ENCODE results near the gene SLC38A1.

The SLC38A1 gene

DNA sequence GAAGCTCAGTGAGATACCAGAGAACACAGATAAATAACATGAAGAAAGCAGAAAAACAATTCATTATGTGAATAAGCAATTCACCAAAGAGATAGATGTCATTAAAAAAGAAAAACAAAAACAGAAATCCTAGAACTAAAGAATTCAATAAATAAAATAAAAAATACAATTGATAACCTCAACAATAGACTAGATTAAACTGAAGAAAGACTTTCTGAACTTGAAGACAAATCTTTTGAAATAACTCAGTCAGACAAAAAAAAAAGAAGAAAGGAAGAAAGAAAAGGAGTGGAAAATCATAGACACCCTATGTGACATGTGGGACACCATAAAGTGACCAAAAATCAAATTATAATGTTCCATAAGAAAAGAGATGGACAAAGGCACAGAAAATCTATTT, 14.0 kb upstream of the SLC38A1 start:
- H3K9ac ChIP-seq (ENCODE audit: low read length) = no peak overlapping the region
- no peak overlapping the region for H3K4me3 ChIP-seq (ENCODE audit: low read length)
- H3K9me3 ChIP-seq (ENCODE audit: control insufficient read depth, low read length) = peaks cover 30% of the 10 kb centered on the region
- H3K4me1 ChIP-seq (ENCODE audit: control insufficient read depth, insufficient read depth, low read length) = no peaks in the 10 kb centered on the region
- no peaks in the 10 kb centered on the region for H3K36me3 ChIP-seq (ENCODE audit: control insufficient read depth, insufficient read depth, low read length, severe bottlenecking)
- DNase-seq (ENCODE audit: low read depth) = no peak
- H3K27me3 ChIP-seq (replicated peaks; ENCODE audit: control insufficient read depth, insufficient read depth, low read length) = no peaks in the 10 kb centered on the region

DNA sequence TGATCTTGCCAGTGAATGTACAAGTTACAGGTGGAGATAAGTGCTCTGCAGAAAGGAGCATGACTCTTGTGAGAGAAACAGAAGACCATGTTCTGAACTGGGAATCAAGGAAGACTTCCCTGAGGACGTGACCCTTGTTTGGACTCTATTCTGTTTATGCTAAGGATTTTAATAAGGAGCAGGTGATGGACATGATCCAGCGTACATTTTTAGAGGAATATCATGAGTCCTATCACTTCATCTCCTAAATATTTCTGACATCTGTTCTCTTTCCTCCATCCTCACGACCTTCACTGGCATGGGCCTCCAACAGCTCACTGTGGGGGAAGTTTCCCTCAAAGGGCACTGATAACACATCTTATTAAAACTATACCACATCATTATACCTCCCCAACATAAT, 7.9 kb upstream of the SLC38A1 start:
- no peak overlapping the region for H3K9ac ChIP-seq (ENCODE audit: low read length)
- no peak overlapping the region for H3K4me3 ChIP-seq (ENCODE audit: low read length)
- DNase-seq (ENCODE audit: low read depth) = no peak
- peaks cover 3% of the 10 kb centered on the region for H3K27me3 ChIP-seq (replicated peaks; ENCODE audit: control insufficient read depth, insufficient read depth, low read length)
- H3K9me3 ChIP-seq (ENCODE audit: control insufficient read depth, low read length) = no peaks in the 10 kb centered on the region
- H3K4me1 ChIP-seq (ENCODE audit: control insufficient read depth, insufficient read depth, low read length) = no peaks in the 10 kb centered on the region
- no peaks in the 10 kb centered on the region for H3K36me3 ChIP-seq (ENCODE audit: control insufficient read depth, insufficient read depth, low read length, severe bottlenecking)

DNA sequence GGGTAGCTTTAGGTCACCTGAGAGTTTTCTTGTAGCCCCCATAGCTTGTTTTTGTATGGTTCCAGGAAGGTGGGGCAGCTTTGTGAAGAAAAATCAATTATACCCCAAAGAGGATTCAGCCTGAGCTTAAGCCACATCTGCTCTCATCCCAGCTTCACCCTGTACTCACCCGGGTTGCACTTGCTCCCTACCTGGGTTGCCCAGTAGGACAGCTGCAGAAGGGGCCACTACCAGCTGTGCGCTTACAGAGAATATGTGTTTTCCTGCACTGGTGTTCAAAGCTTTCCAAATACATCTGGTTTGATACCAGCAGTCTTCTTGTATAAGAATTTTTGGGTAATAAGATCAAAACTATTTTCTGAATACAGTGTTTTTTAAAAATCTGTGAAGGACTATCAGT, 3.0 kb upstream of the SLC38A1 start:
- H3K9me3 ChIP-seq (ENCODE audit: control insufficient read depth, low read length) = no peaks in the 10 kb centered on the region
- peaks cover 4% of the 10 kb centered on the region for H3K4me1 ChIP-seq (ENCODE audit: control insufficient read depth, insufficient read depth, low read length)
- no peaks in the 10 kb centered on the region for H3K36me3 ChIP-seq (ENCODE audit: control insufficient read depth, insufficient read depth, low read length, severe bottlenecking)
- H3K4me3 ChIP-seq (ENCODE audit: low read length) = no peak overlapping the region
- no peak for DNase-seq (ENCODE audit: low read depth)
- peaks cover 4% of the 10 kb centered on the region for H3K27me3 ChIP-seq (replicated peaks; ENCODE audit: control insufficient read depth, insufficient read depth, low read length)
- no peak overlapping the region for H3K9ac ChIP-seq (ENCODE audit: low read length)

DNA sequence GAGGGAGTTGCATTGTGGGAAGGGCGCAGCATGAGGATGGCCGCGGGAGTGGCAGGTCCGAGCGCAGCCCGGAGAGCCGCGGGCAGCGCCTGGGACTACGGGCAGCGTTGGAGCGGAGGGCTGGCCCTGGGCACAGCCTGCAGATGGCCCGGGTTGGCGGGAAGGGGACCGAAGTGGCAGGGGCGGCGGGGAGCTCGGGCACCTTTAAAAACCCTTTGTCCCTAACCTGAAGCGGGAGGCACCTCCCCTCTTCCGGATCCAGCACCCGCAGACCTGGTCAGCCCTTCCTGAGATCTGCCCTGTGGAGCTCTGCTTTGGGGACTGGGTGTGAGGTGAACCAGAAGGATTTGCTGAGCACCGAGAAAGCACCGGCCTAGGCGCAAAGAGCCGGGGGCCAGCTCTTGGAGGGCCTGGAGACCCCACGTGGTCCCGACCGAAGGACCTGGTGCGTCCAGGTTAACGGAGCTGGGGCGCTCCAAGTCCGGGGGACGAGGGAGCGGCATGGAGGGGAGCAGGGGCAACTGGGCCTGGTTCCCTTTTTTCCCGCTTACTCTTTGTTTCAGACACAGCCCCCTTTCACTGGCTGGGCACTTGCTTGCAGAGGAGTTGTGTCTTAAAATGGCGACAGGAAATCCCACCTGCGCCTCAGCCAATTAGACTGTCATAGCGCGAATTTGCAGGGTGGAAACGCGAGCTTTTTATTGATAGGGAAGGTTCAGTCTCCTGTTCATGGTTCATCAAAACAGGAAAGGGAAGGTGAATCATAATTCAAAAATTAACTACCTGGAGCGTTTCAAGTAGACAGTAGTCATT, 792 bp upstream of the SLC38A1 start:
- DNase-seq (ENCODE audit: low read depth) = no peak
- H3K9me3 ChIP-seq (ENCODE audit: control insufficient read depth, low read length) = no peaks in the 10 kb centered on the region
- H3K27me3 ChIP-seq (replicated peaks; ENCODE audit: control insufficient read depth, insufficient read depth, low read length) = peaks cover 4% of the 10 kb centered on the region
- H3K4me1 ChIP-seq (ENCODE audit: control insufficient read depth, insufficient read depth, low read length) = peaks cover 6% of the 10 kb centered on the region
- peak overlapping the region; percentile 88 for H3K4me3 ChIP-seq (ENCODE audit: low read length)
- no peaks in the 10 kb centered on the region for H3K36me3 ChIP-seq (ENCODE audit: control insufficient read depth, insufficient read depth, low read length, severe bottlenecking)
- peak overlapping the region; percentile 89 for H3K9ac ChIP-seq (ENCODE audit: low read length)

DNA sequence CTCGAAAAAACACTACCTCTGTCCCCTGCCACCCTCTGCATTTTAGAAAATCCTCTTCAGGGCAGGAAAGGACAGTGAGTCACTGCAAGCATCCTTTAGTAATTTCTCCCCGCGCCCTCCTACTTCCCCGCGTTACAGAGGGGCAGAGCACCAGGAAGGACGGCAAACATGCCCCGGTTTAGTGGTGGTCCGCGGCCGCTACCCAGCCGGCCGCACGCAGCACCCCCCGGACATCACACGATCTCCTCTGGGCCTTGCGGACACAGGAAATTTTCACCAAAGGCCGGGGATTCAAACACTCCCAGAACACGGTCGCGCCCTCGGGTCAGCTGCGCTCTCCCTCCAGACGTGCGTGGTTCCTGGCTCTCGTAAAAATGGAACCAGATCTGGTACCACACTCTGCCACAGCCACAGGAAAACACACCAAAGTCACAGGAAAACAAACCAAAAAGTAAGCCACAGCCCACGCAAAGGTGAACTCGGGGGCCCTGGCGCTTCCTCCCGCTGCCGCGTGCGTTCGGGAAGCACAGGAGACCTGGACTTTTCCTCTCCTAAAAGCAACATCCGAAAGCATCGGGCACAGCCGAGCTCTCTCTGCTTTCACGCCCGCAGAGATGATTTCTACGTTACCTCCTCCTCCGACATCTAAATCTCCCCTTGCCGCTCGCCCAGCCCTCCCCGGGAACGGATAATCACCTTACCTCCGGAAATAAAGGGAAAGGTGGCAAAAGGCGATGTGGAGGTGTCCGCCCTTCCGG, 839 bp downstream of the SLC38A1 start:
- Histone ChIP-seq H3K36me3 (ENCODE audit: control insufficient read depth, insufficient read depth, low read length, severe bottlenecking) (no peaks in the 10 kb centered on the region), H3K27me3 (replicated peaks; ENCODE audit: control insufficient read depth, insufficient read depth, low read length) (peaks cover 4% of the 10 kb centered on the region), H3K4me1 (ENCODE audit: control insufficient read depth, insufficient read depth, low read length) (peaks cover 20% of the 10 kb centered on the region), H3K9me3 (ENCODE audit: control insufficient read depth, low read length) (no peaks in the 10 kb centered on the region), H3K9ac (ENCODE audit: low read length) (peak overlapping the region; percentile 89), H3K4me3 (ENCODE audit: low read length) (peak overlapping the region; percentile 88)
- peak; percentile 57 for DNase-seq (ENCODE audit: low read depth)

DNA sequence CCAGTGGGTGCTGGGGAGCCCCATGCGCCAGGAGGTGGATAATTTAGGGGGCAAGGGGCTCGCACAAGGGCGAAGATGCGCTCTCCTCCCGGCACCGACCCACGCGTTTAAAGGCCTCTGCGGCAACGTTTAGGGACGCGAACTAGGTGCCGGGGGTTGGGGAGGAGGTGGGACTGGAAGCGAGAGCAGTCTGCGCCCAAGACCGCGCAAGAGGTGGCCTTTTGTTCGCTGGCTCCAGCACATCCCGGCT, 1.3 kb downstream of the SLC38A1 start:
- H3K9me3 ChIP-seq (ENCODE audit: control insufficient read depth, low read length) = no peaks in the 10 kb centered on the region
- peaks cover 20% of the 10 kb centered on the region for H3K4me1 ChIP-seq (ENCODE audit: control insufficient read depth, insufficient read depth, low read length)
- H3K9ac ChIP-seq (ENCODE audit: low read length) = peak overlapping the region; percentile 89
- no peak for DNase-seq (ENCODE audit: low read depth)
- no peaks in the 10 kb centered on the region for H3K36me3 ChIP-seq (ENCODE audit: control insufficient read depth, insufficient read depth, low read length, severe bottlenecking)
- peak overlapping the region; percentile 88 for H3K4me3 ChIP-seq (ENCODE audit: low read length)
- H3K27me3 ChIP-seq (replicated peaks; ENCODE audit: control insufficient read depth, insufficient read depth, low read length) = peaks cover 4% of the 10 kb centered on the region

DNA sequence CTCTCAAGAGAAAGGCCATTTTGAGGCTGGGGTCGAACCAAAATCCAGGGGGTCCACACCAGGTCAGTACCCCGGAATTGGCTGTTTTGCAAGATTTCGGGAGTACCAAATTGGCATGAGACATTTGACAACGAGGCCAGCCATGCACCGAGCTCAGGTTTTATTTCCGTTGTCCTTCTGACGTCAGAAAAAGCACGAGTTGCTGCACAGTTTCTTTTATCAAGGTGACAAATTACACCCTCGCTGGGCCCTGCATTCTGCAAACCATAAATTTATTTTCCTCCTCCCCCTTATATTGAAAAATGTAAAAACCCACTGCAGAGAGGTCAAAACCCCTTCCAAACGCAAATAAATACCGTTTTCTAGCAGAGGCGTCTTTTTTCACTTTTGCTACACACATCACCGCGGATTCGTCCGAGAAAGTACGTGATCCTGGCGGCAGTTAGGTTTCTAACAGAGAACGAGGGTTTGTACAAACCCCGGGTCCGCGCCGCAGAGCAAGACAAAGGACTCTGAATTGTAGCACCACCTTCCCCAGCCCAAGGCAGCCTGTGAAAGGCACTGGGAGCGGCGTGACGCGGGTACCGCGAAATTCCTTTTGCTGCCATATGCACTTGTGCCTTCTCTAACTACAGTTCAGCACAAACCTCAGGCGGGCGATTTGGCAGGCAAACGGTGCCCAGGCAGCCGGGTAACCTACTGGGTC, 1.8 kb downstream of the SLC38A1 start:
- peaks cover 4% of the 10 kb centered on the region for H3K27me3 ChIP-seq (replicated peaks; ENCODE audit: control insufficient read depth, insufficient read depth, low read length)
- peaks cover 20% of the 10 kb centered on the region for H3K4me1 ChIP-seq (ENCODE audit: control insufficient read depth, insufficient read depth, low read length)
- DNase-seq (ENCODE audit: low read depth) = peak; percentile 78
- peak overlapping the region; percentile 89 for H3K9ac ChIP-seq (ENCODE audit: low read length)
- no peaks in the 10 kb centered on the region for H3K9me3 ChIP-seq (ENCODE audit: control insufficient read depth, low read length)
- no peaks in the 10 kb centered on the region for H3K36me3 ChIP-seq (ENCODE audit: control insufficient read depth, insufficient read depth, low read length, severe bottlenecking)
- H3K4me3 ChIP-seq (ENCODE audit: low read length) = peak overlapping the region; percentile 88

DNA sequence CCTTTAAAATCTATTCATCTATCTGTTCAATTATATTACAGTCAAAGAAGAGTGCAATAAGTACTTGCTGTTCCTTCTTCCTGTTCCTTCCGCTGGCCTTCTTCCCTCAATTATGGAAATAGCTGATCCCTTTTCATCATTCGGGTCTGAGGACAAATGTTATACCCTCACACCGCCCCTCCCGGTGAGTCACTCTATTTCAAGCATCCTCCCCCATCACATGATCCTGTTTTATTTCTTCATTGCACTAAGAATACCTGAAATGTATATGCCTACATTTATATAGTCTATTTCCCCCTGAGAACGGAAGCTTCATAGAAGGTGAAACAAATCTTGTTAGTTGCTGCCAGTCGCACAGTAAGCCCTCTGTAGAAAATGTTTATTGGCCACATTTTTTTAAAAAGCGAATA, 2.5 kb downstream of the SLC38A1 start:
- peak; percentile 87 for DNase-seq (ENCODE audit: low read depth)
- Histone ChIP-seq H3K9ac (ENCODE audit: low read length) (peak overlapping the region; percentile 89), H3K36me3 (ENCODE audit: control insufficient read depth, insufficient read depth, low read length, severe bottlenecking) (no peaks in the 10 kb centered on the region), H3K27me3 (replicated peaks; ENCODE audit: control insufficient read depth, insufficient read depth, low read length) (no peaks in the 10 kb centered on the region), H3K4me3 (ENCODE audit: low read length) (peak overlapping the region; percentile 88), H3K4me1 (ENCODE audit: control insufficient read depth, insufficient read depth, low read length) (peaks cover 21% of the 10 kb centered on the region), H3K9me3 (ENCODE audit: control insufficient read depth, low read length) (no peaks in the 10 kb centered on the region)

DNA sequence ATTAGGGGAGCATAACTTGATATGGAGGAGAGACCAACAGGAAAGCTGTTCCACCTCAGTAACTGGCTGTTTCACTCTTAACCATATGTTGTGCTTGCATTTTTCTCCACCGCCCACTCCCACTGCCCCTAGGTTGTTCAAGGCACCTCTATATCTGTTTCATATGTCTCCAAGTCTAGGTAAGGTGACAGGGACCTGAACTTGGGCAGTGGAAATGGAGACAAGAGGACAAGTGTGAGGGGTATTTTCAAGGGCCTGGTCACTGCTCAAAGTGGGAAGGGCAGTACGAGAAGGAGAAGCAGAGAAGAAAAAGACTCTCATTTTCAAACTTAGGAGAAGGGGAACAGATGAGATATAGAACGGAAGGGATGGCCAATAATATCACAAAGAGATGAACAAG, 3.1 kb downstream of the SLC38A1 start:
- DNase-seq (ENCODE audit: low read depth) = no peak
- Histone ChIP-seq H3K36me3 (ENCODE audit: control insufficient read depth, insufficient read depth, low read length, severe bottlenecking) (no peaks in the 10 kb centered on the region), H3K27me3 (replicated peaks; ENCODE audit: control insufficient read depth, insufficient read depth, low read length) (no peaks in the 10 kb centered on the region), H3K4me1 (ENCODE audit: control insufficient read depth, insufficient read depth, low read length) (peaks cover 27% of the 10 kb centered on the region), H3K9ac (ENCODE audit: low read length) (no peak overlapping the region), H3K9me3 (ENCODE audit: control insufficient read depth, low read length) (no peaks in the 10 kb centered on the region), H3K4me3 (ENCODE audit: low read length) (peak overlapping the region; percentile 88)

DNA sequence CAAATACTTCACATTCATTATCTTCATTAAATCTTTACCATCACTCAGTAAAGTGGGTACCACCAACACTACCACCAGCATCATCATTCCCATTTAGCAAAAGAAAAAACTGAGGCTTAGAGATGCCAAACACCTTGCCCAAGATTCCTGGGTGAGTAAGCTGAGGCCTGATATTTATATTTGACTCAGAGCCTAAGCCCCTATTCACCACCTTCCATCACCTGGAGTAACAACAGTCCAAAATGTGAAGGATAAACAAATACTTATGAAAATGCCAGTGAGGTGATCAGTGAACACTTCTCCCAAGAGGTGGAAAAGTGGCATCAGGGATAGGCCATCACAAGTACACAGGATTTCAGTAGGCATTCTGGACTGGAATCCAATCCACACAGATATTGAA, 3.7 kb downstream of the SLC38A1 start:
- Histone ChIP-seq H3K27me3 (replicated peaks; ENCODE audit: control insufficient read depth, insufficient read depth, low read length) (no peaks in the 10 kb centered on the region), H3K4me1 (ENCODE audit: control insufficient read depth, insufficient read depth, low read length) (peaks cover 32% of the 10 kb centered on the region), H3K9me3 (ENCODE audit: control insufficient read depth, low read length) (no peaks in the 10 kb centered on the region), H3K9ac (ENCODE audit: low read length) (no peak overlapping the region), H3K36me3 (ENCODE audit: control insufficient read depth, insufficient read depth, low read length, severe bottlenecking) (no peaks in the 10 kb centered on the region), H3K4me3 (ENCODE audit: low read length) (no peak overlapping the region)
- no peak for DNase-seq (ENCODE audit: low read depth)

DNA sequence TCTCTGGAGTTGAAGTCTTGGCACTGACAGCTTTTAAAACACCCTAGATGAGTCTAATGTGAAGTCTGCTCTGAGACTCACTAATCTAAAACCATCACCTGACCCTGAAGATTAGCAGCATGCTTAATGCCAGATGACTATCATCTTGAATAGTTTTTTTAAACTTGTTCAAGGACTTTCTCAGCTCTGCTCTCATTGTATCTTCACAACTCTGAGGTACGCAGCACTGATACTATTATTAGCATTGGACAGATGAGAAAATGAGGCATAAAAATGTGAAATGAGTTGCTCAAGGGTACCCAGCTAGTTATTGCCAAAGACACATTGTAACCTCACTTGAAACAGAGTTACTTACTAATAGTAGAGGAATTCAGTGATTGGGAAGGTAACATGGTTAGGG, 4.8 kb downstream of the SLC38A1 start:
- no peaks in the 10 kb centered on the region for H3K27me3 ChIP-seq (replicated peaks; ENCODE audit: control insufficient read depth, insufficient read depth, low read length)
- H3K36me3 ChIP-seq (ENCODE audit: control insufficient read depth, insufficient read depth, low read length, severe bottlenecking) = no peaks in the 10 kb centered on the region
- peak overlapping the region; percentile 16 for H3K4me3 ChIP-seq (ENCODE audit: low read length)
- H3K4me1 ChIP-seq (ENCODE audit: control insufficient read depth, insufficient read depth, low read length) = peaks cover 38% of the 10 kb centered on the region
- peak; percentile 54 for DNase-seq (ENCODE audit: low read depth)
- no peaks in the 10 kb centered on the region for H3K9me3 ChIP-seq (ENCODE audit: control insufficient read depth, low read length)
- H3K9ac ChIP-seq (ENCODE audit: low read length) = peak overlapping the region; percentile 8
